Measurements from ENCODE around the gene IL1RAPL2. TPM values are rescaled to one million over a fixed set of nuclear protein-coding genes. Genes with fewer than 3 reads are reported as not detected.

IL1RAPL2 gene
- total and polyA plus RNA-seq, 2 of the 4 experiments (the other 2 are of a cell fraction), result 0.03 TPM; not detected in 1

DNA sequence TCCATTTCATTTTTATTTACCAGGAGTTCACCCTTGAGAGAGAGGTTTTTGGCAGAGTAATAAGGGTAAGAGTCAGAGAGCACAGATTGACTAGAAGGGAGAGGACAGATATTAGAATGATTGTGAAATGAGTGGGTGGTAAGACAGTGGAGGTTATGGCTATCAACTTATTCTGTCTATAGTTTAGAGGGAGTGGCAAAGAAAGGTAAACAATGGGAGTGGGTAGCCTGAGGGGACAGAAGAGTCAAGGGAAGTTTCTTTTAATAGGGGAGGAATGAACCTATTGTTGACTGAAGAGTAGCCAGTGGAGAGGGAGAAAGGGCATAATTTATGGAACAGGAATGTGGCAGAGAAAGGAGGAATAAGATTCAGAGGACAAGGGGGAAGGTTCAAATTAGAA lies 1069.8 kb downstream of the IL1RAPL2 start:
- CTCF ChIA-PET, result no interaction called here
- Histone ChIP-seq H3K36me3 (ENCODE audit: control insufficient read depth, insufficient read depth, low read length) (no peaks in the 10 kb centered on the region), H3K9me3 (ENCODE audit: control insufficient read depth, insufficient read depth, low read length) (no peaks in the 10 kb centered on the region), H2BK20ac (ENCODE audit: low read depth, low read length) (no peak overlapping the region), H3K9me1 (ENCODE audit: insufficient read depth, low read length) (no peaks in the 10 kb centered on the region), H3K27me3 (ENCODE audit: control insufficient read depth, insufficient read depth, low read length) (no peaks in the 10 kb centered on the region), H3K9ac (ENCODE audit: low read depth, low read length) (no peak overlapping the region), H3K56ac (ENCODE audit: extremely low read depth, insufficient read depth, low read length) (no peak overlapping the region), H4K91ac (ENCODE audit: insufficient read depth, low read depth, low read length) (no peak overlapping the region), H2BK120ac (ENCODE audit: low read depth, low read length) (no peak overlapping the region), H4K5ac (ENCODE audit: low read depth, low read length) (no peak overlapping the region), H3K4me1 (ENCODE audit: control insufficient read depth, insufficient read depth, low read length) (no peaks in the 10 kb centered on the region), H2AFZ (replicated peaks; ENCODE audit: low read length, poor library complexity) (no peak overlapping the region), H2AK5ac (ENCODE audit: low read depth, low read length) (no peak overlapping the region), H3K14ac (replicated peaks; ENCODE audit: low read depth, low read length) (no peak overlapping the region), H3K23ac (ENCODE audit: low read depth, low read length) (no peak overlapping the region), H3K4ac (ENCODE audit: low read depth, low read length) (no peak overlapping the region), H3K27ac (ENCODE audit: insufficient read depth, low read length) (no peak overlapping the region), H3K4me2 (ENCODE audit: low read depth, low read length) (no peak overlapping the region), H4K8ac (ENCODE audit: low read depth in 2 of 2, low read length in 2 of 2) (no peak overlapping the region), H2BK15ac (ENCODE audit: low read depth, low read length) (no peak overlapping the region), H3K18ac (ENCODE audit: low read depth, low read length) (no peak overlapping the region), H3K79me1 (ENCODE audit: low read depth in 1 of 2, low read length in 2 of 2) (no peaks in the 10 kb centered on the region), H2AK9ac (replicated peaks; ENCODE audit: low read depth, low read length, poor library complexity) (no peak overlapping the region), H4K20me1 (ENCODE audit: insufficient read depth, low read length) (no peaks in the 10 kb centered on the region), H2BK5ac (ENCODE audit: low read depth, low read length, poor library complexity, severe bottlenecking) (no peak overlapping the region), H3K4me3 (ENCODE audit: insufficient read depth, low read depth, low read length) (no peak overlapping the region)
- in situ Hi-C loops (cut with MboI; ENCODE audit: low sequenced_read_pairs), result no loop called here
- POLR2A ChIA-PET (ENCODE audit: unreplicated experiment), result no interaction called here
- no peak for DNase-seq
- intact Hi-C loops (cut with micrococcal nuclease), result no loop called here
- no peak for TF ChIP-seq BHLHE40 (IDR thresholded peaks at IDR 0.05; ENCODE audit: low read depth, low read length)
- no peak for TF ChIP-seq FOS (IDR thresholded peaks at IDR 0.05; ENCODE audit: low read depth, low read length)
- no peak for TF ChIP-seq NFE2L2 (IDR thresholded peaks at IDR 0.05; ENCODE audit: low read depth, low read length)
- no peak for TF ChIP-seq SMC3 (IDR thresholded peaks at IDR 0.05; ENCODE audit: low read depth, low read length)
- TF ChIP-seq MAFK (IDR thresholded peaks at IDR 0.05; ENCODE audit: low read depth, low read length), result no peak
- TF ChIP-seq RAD21 (IDR thresholded peaks at IDR 0.05; ENCODE audit: low read length), result no peak
- TF ChIP-seq CHD1 (IDR thresholded peaks at IDR 0.05; ENCODE audit: low read depth, low read length), result no peak
- no peak for TF ChIP-seq POLR2A (IDR thresholded peaks at IDR 0.05; ENCODE audit: low read depth, low read length)
- no peak for TF ChIP-seq RCOR1 (IDR thresholded peaks at IDR 0.05; ENCODE audit: insufficient replicate concordance, low read length)
- TF ChIP-seq, protein P1, sequence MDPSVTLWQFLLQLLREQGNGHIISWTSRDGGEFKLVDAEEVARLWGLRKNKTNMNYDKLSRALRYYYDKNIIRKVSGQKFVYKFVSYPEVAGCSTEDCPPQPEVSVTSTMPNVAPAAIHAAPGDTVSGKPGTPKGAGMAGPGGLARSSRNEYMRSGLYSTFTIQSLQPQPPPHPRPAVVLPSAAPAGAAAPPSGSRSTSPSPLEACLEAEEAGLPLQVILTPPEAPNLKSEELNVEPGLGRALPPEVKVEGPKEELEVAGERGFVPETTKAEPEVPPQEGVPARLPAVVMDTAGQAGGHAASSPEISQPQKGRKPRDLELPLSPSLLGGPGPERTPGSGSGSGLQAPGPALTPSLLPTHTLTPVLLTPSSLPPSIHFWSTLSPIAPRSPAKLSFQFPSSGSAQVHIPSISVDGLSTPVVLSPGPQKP (IDR thresholded peaks at IDR 0.05; ENCODE audit: borderline replicate concordance, low read depth, low read length), result no peak
- TF ChIP-seq, protein P2, sequence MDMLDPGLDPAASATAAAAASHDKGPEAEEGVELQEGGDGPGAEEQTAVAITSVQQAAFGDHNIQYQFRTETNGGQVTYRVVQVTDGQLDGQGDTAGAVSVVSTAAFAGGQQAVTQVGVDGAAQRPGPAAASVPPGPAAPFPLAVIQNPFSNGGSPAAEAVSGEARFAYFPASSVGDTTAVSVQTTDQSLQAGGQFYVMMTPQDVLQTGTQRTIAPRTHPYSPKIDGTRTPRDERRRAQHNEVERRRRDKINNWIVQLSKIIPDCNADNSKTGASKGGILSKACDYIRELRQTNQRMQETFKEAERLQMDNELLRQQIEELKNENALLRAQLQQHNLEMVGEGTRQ (IDR thresholded peaks at IDR 0.05; ENCODE audit: low read depth, low read length), result no peak
- TF ChIP-seq CEBPB (IDR thresholded peaks at IDR 0.05; ENCODE audit: low read depth, low read length), result no peak
- TF ChIP-seq RFX5 (IDR thresholded peaks at IDR 0.05; ENCODE audit: low read depth, low read length), result no peak
- TF ChIP-seq MAZ (IDR thresholded peaks at IDR 0.05; ENCODE audit: borderline replicate concordance, low read depth, low read length), result no peak
- no peak for TF ChIP-seq MXI1 (IDR thresholded peaks at IDR 0.05; ENCODE audit: borderline replicate concordance, low read depth, low read length)
- TF ChIP-seq, protein P3, sequence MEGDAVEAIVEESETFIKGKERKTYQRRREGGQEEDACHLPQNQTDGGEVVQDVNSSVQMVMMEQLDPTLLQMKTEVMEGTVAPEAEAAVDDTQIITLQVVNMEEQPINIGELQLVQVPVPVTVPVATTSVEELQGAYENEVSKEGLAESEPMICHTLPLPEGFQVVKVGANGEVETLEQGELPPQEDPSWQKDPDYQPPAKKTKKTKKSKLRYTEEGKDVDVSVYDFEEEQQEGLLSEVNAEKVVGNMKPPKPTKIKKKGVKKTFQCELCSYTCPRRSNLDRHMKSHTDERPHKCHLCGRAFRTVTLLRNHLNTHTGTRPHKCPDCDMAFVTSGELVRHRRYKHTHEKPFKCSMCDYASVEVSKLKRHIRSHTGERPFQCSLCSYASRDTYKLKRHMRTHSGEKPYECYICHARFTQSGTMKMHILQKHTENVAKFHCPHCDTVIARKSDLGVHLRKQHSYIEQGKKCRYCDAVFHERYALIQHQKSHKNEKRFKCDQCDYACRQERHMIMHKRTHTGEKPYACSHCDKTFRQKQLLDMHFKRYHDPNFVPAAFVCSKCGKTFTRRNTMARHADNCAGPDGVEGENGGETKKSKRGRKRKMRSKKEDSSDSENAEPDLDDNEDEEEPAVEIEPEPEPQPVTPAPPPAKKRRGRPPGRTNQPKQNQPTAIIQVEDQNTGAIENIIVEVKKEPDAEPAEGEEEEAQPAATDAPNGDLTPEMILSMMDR (conservative IDR thresholded peaks at IDR 0.05; ENCODE audit: low read depth, low read length), result no peak
- ATAC-seq (ENCODE audit: low read depth), result no peak
- dilution Hi-C loops (cut with HindIII; ENCODE audit: low sequenced_read_pairs, unreplicated experiment), result no loop called here
- BruUV-seq (replicated peaks), result no TSS peak
